ENCODE results near the gene LAMA3. TPM values are rescaled to one million over a fixed set of nuclear protein-coding genes. Genes with fewer than 3 reads are reported as not detected.
A peak's percentile ranks its signal among the peaks of the same experiment; 100 is the strongest.

Gene LAMA3
- total and polyA plus RNA-seq, 2 of the 13 experiments (the other 11 are each of a cell fraction or from before 2014, with no cell fraction given): 0.45 to 2.2 TPM

DNA sequence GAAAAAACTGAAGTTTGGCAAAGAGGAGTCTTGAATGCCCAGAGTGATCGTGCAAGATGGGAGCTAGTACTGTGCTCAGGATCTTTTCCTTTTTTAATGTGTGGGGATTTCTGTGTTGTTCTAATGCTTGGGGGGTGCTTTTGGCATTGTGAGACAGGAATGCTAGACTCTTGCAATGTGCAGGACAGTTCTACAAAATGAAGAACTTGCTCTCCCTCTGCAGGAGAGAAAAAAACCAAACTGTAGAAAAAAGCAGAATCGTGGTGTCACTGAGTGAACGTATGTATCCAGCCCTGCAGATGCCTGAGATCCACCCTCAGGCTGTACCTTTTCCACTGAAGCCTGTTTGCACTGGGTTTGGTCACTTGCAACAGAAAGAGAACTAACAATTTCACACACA, 313.2 kb downstream of the LAMA3 start (continued):
- TF ChIP-seq, protein P1, sequence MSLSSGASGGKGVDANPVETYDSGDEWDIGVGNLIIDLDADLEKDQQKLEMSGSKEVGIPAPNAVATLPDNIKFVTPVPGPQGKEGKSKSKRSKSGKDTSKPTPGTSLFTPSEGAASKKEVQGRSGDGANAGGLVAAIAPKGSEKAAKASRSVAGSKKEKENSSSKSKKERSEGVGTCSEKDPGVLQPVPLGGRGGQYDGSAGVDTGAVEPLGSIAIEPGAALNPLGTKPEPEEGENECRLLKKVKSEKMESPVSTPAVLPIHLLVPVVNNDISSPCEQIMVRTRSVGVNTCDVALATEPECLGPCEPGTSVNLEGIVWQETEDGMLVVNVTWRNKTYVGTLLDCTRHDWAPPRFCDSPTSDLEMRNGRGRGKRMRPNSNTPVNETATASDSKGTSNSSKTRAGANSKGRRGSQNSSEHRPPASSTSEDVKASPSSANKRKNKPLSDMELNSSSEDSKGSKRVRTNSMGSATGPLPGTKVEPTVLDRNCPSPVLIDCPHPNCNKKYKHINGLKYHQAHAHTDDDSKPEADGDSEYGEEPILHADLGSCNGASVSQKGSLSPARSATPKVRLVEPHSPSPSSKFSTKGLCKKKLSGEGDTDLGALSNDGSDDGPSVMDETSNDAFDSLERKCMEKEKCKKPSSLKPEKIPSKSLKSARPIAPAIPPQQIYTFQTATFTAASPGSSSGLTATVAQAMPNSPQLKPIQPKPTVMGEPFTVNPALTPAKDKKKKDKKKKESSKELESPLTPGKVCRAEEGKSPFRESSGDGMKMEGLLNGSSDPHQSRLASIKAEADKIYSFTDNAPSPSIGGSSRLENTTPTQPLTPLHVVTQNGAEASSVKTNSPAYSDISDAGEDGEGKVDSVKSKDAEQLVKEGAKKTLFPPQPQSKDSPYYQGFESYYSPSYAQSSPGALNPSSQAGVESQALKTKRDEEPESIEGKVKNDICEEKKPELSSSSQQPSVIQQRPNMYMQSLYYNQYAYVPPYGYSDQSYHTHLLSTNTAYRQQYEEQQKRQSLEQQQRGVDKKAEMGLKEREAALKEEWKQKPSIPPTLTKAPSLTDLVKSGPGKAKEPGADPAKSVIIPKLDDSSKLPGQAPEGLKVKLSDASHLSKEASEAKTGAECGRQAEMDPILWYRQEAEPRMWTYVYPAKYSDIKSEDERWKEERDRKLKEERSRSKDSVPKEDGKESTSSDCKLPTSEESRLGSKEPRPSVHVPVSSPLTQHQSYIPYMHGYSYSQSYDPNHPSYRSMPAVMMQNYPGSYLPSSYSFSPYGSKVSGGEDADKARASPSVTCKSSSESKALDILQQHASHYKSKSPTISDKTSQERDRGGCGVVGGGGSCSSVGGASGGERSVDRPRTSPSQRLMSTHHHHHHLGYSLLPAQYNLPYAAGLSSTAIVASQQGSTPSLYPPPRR (CRISPR knock-in tag; IDR thresholded peaks at IDR 0.05; ENCODE audit: borderline replicate concordance): no peak
- TF ChIP-seq ZNF589 (CRISPR knock-in tag; conservative IDR thresholded peaks at IDR 0.05): no peak

- intact Hi-C loops (cut with micrococcal nuclease; ENCODE audit: unreplicated experiment): no loop called here
- in situ Hi-C loops (cut with HindIII; ENCODE audit: extremely low pct_ligation_motif_present, low pct_unique_long_range_greater_than_20kb): no loop called here
- DNase-seq (ENCODE audit: low spot score) (no peak), FAIRE-seq (no peak), ATAC-seq (no peak)
- ChIA-PET POLR2A (no interaction called here), CTCF (ENCODE audit: low intra/inter-chr PET ratio, low total read pairs) (no interaction called here)
- no peaks in the 10 kb centered on the region for H3K36me3 ChIP-seq (replicated peaks in 1 of 2; ENCODE audit: control insufficient read depth in 1 of 2, insufficient read depth in 2 of 2, low read length in 2 of 2)
- H3K9ac ChIP-seq (ENCODE audit: insufficient read depth, low read depth, low read length): no peak overlapping the region
- H2AFZ ChIP-seq (ENCODE audit: low read length): no peak overlapping the region
- H3K4me3 ChIP-seq (replicated peaks in 1 of 3; ENCODE audit: insufficient read depth in 1 of 3, low read depth in 2 of 3, low read length in 3 of 3): no peak overlapping the region
- no peaks in the 10 kb centered on the region for H3K9me3 ChIP-seq (ENCODE audit: low read length)
- no peaks in the 10 kb centered on the region for H3K79me2 ChIP-seq (ENCODE audit: insufficient read depth, low read length)
- 0 out of 5 replicates have a peak, but pooled peaks cover 0 to 1% of the 10 kb centered on the region in 2 experiments for H3K27me3 ChIP-seq (ENCODE audit: control insufficient read depth in 1 of 2, insufficient read depth in 2 of 2, low read length in 2 of 2)
- H4K20me1 ChIP-seq (ENCODE audit: insufficient read depth, low read length): no peaks in the 10 kb centered on the region
- H3K4me1 ChIP-seq (ENCODE audit: insufficient read depth, low read length): peaks cover 20% of the 10 kb centered on the region
- WGBS (ENCODE audit: low lambda C conversion rate): 57% methylated on average over 3 of the region's 3 CpGs
- no peak for TF ChIP-seq TRIM22 (IDR thresholded peaks at IDR 0.05)
- no peak for TF ChIP-seq HCFC1 (IDR thresholded peaks at IDR 0.05; ENCODE audit: low read depth, low read length)
- TF ChIP-seq ZKSCAN1 (IDR thresholded peaks at IDR 0.05; ENCODE audit: low read length): peak; percentile 76
- no peak for TF ChIP-seq TOPORS (CRISPR knock-in tag; IDR thresholded peaks at IDR 0.05)
- H3K27ac ChIP-seq (ENCODE audit: extremely low read length, insufficient read depth, low read length): no peak overlapping the region
- BruUV-seq (replicated peaks): no TSS peak
- H3K4me2 ChIP-seq (ENCODE audit: low read depth, low read length): no peak overlapping the region
Measured at GRCh38 chr18:24003288-24003687, 314.0 kb downstream of the LAMA3 start.
